ENCODE measurements around the gene CEP104. TPM values are rescaled to one million over a fixed set of nuclear protein-coding genes. Genes with fewer than 3 reads are reported as not detected.

CEP104 gene
- total and polyA plus RNA-seq, 9 of the 15 experiments (the other 6 are each of a cell fraction or from before 2014, with no cell fraction given), result 11.2 to 63.4 (median 42.6) TPM

DNA sequence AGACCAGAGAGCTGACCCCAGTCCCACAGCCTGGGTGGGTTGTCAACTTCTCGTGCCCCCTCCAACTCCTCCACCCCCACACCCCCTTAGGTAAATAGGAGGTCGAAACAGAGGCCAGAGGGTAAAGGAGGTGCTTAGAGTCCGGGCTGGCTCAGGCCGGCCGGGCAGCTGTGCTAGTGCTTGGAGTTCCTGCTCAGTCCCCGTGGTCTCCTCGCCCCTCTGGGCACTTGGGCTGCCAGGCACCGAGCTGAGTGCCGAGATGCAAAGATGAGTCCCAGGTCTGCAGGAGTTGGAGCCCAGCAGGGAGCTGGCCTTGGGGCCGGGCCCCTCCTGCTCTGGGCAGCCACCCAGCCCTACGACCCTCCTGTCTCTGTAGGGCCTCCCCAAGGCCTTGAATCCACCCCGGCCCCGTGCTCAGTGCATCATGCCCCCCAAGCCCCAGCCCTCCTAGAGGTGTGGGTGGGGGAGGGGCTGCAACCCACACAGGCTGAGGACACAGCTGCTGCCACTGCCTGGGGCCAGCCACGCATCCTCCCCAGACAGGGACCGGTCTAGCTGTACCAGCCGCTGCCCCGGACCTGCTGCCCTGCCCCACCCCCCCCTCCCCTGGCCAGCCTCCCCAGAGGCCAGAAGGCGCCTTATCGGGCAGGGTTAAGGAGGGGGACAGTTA lies 82.6 kb downstream of the CEP104 start (continued):
- TF ChIP-seq SIN3A (IDR thresholded peaks at IDR 0.05; ENCODE audit: borderline replicate concordance in 2 of 2, control insufficient read depth in 1 of 2, low read depth in 2 of 2, low read length in 2 of 2), result no peak; a peak in 1 of 4 replicates
- TF ChIP-seq RAD51 (IDR thresholded peaks at IDR 0.05; ENCODE audit: borderline replicate concordance, low read depth), result no peak
- TF ChIP-seq MECOM (CRISPR knock-in tag; IDR thresholded peaks at IDR 0.05), result no peak; the same call in 1 of the 2 replicates
- TF ChIP-seq CREM (IDR thresholded peaks at IDR 0.05; ENCODE audit: low read depth), result no peak
- no peak for TF ChIP-seq CHD1 (IDR thresholded peaks at IDR 0.05; ENCODE audit: low read length)
- 0 out of 2 replicates have a peak, but pooled peaks have one; percentile 31 for TF ChIP-seq EP400 (IDR thresholded peaks at IDR 0.05)
- no peak for TF ChIP-seq ZNF143 (CRISPR knock-in tag; IDR thresholded peaks at IDR 0.05)
- TF ChIP-seq EHMT2 (IDR thresholded peaks at IDR 0.05), result no peak
- TF ChIP-seq PCBP2 (IDR thresholded peaks at IDR 0.05; ENCODE audit: low read depth, low read length, poor library complexity, severe bottlenecking), result no peak
- TF ChIP-seq PTBP1 (IDR thresholded peaks at IDR 0.05; ENCODE audit: low read depth, low read length), result no peak
- TF ChIP-seq PTTG1 (tag; IDR thresholded peaks at IDR 0.05; ENCODE audit: low read depth), result no peak
- no peak for TF ChIP-seq ZNF146 (CRISPR knock-in tag; IDR thresholded peaks at IDR 0.05; ENCODE audit: unreplicated experiment)
- TF ChIP-seq NR2F6 (CRISPR knock-in tag; IDR thresholded peaks at IDR 0.05), result no peak
- TF ChIP-seq NFRKB (IDR thresholded peaks at IDR 0.05; ENCODE audit: low read depth), result no peak
- TF ChIP-seq RUNX1 (IDR thresholded peaks at IDR 0.05; ENCODE audit: low read depth), result no peak
- no peak for TF ChIP-seq CHCHD3 (CRISPR knock-in tag; IDR thresholded peaks at IDR 0.05)
- TF ChIP-seq, protein P1, sequence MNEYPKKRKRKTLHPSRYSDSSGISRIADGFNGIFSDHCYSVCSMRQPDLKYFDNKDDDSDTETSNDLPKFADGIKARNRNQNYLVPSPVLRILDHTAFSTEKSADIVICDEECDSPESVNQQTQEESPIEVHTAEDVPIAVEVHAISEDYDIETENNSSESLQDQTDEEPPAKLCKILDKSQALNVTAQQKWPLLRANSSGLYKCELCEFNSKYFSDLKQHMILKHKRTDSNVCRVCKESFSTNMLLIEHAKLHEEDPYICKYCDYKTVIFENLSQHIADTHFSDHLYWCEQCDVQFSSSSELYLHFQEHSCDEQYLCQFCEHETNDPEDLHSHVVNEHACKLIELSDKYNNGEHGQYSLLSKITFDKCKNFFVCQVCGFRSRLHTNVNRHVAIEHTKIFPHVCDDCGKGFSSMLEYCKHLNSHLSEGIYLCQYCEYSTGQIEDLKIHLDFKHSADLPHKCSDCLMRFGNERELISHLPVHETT (CRISPR knock-in tag; conservative IDR thresholded peaks at IDR 0.05 in 1 of 2, IDR thresholded peaks at IDR 0.05 in 1 of 2), result peak in 1 of 2 experiments; percentile 73; a peak in 1 of 4 replicates
- TF ChIP-seq MAFG (tag; conservative IDR thresholded peaks at IDR 0.05), result no peak
